ENCODE data around the gene H2BK1.

GRCh38 chr7:151251328-151251688 is 41.0 kb upstream of the H2BK1 start:
- TF ChIP-seq CTCF (IDR thresholded peaks at IDR 0.05) (no peak), POLR2A (IDR thresholded peaks at IDR 0.05) (no peak)

All from body of pancreas (tissue), 4 donors.